HL-60 (cell line): Measurements from ENCODE around the gene OR8D2.
A peak's percentile ranks its signal among the peaks of the same experiment; 100 is the strongest.

Experiments used
- DNase-seq, 2 experiments: peaks; one replicate each; pipeline ENCODE4 v3.0.0-alpha.2; 2010 to 2020; ENCODE audit warnings: low read depth in 1 of 2, low spot score in 1 of 2
- H3K27ac ChIP-seq: fragments of 250-450 bp; sonication (Bioruptor Pico); replicated peaks from 2 replicates; pipeline ENCODE4 v1.5.1; 2020; ENCODE audit warnings: mild to moderate bottlenecking, moderate library complexity
- H3K27me3 ChIP-seq: fragments of 250-450 bp; sonication (Bioruptor Pico); 2 replicates; pipeline ENCODE4 v1.5.1; 2021; ENCODE audit warnings: mild to moderate bottlenecking, moderate library complexity; ENCODE audit not compliant: insufficient read depth, poor library complexity, severe bottlenecking
- H3K4me3 ChIP-seq: replicated peaks from 2 replicates; pipeline ENCODE4 v1.5.1; 2011; ENCODE audit warnings: mild to moderate bottlenecking, control low read depth, low read length; ENCODE audit not compliant: insufficient read depth
- CTCF ChIP-seq: IDR thresholded peaks from one replicate; pipeline ENCODE4 v1.5.1; 2011; ENCODE audit warnings: low read length, control low read depth, inconsistent platforms; ENCODE audit not compliant: insufficient read depth
- GABPA ChIP-seq: IDR thresholded peaks from 2 replicates; pipeline ENCODE4 v1.6.1; 2012; ENCODE audit warnings: low read depth
- POLR2AphosphoS5 ChIP-seq: IDR thresholded peaks from 2 replicates; pipeline ENCODE4 v1.6.1; 2012; ENCODE audit warnings: low read depth
- SPI1 ChIP-seq: IDR thresholded peaks from 2 replicates; pipeline ENCODE4 v1.6.1; 2012; ENCODE audit warnings: low read depth, mild to moderate bottlenecking, borderline replicate concordance
- TF ChIP-seq, protein P1 (sequence below): IDR thresholded peaks from 2 replicates; pipeline ENCODE4 v1.6.1; 2012; ENCODE audit warnings: low read depth; ENCODE audit not compliant: insufficient replicate concordance

Gene OR8D2

GRCh38 chr11:124296016-124296415 is 24.0 kb downstream of the OR8D2 start:
- no peak overlapping the region for H3K4me3 ChIP-seq

DNA sequence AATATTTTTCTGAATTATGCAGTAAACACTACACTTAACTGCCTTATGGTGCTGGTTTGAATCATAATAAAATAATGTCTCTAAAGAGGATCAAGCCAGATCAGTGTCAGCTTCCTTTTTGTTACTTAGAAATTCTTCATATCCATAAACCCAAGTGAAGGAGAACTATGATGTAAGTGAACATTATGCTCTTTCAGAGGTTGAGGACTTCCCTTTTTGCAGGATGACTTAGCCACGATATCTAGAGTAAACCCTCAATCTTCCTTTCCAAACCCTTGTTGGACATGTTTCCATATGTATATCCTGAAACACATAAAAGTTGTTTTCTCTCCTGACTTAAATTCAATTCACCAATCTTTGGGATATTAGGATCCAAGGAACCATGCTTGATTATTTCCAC is 25.3 kb downstream of the OR8D2 start:
- TF ChIP-seq SPI1 (peak; percentile 89), CTCF (no peak), GABPA (no peak), POLR2AphosphoS5 (no peak)
- TF ChIP-seq, protein P1, sequence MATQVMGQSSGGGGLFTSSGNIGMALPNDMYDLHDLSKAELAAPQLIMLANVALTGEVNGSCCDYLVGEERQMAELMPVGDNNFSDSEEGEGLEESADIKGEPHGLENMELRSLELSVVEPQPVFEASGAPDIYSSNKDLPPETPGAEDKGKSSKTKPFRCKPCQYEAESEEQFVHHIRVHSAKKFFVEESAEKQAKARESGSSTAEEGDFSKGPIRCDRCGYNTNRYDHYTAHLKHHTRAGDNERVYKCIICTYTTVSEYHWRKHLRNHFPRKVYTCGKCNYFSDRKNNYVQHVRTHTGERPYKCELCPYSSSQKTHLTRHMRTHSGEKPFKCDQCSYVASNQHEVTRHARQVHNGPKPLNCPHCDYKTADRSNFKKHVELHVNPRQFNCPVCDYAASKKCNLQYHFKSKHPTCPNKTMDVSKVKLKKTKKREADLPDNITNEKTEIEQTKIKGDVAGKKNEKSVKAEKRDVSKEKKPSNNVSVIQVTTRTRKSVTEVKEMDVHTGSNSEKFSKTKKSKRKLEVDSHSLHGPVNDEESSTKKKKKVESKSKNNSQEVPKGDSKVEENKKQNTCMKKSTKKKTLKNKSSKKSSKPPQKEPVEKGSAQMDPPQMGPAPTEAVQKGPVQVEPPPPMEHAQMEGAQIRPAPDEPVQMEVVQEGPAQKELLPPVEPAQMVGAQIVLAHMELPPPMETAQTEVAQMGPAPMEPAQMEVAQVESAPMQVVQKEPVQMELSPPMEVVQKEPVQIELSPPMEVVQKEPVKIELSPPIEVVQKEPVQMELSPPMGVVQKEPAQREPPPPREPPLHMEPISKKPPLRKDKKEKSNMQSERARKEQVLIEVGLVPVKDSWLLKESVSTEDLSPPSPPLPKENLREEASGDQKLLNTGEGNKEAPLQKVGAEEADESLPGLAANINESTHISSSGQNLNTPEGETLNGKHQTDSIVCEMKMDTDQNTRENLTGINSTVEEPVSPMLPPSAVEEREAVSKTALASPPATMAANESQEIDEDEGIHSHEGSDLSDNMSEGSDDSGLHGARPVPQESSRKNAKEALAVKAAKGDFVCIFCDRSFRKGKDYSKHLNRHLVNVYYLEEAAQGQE = no peak
- Histone ChIP-seq H3K27me3 (no peaks in the 10 kb centered on the region), H3K4me3 (no peak overlapping the region), H3K27ac (no peak overlapping the region)
- DNase-seq = peak in 1 of 2 experiments; percentile 11

More at GRCh38 chr11:124296016-124296415, 24.0 kb downstream of the OR8D2 start:
- Histone ChIP-seq H3K27me3 (no peaks in the 10 kb centered on the region), H3K27ac (no peak overlapping the region)
- no peak for DNase-seq
- TF ChIP-seq POLR2AphosphoS5 = no peak
- TF ChIP-seq CTCF = no peak
- TF ChIP-seq SPI1 = no peak
- no peak for TF ChIP-seq GABPA
- TF ChIP-seq, protein P1 = no peak

- no peak overlapping the region for H3K4me3 ChIP-seq
- H3K27me3 ChIP-seq = no peaks in the 10 kb centered on the region
- DNase-seq = no peak
- no peak overlapping the region for H3K27ac ChIP-seq
- TF ChIP-seq GABPA = no peak
- no peak for TF ChIP-seq SPI1
- no peak for TF ChIP-seq POLR2AphosphoS5
- no peak for TF ChIP-seq CTCF
- TF ChIP-seq, protein P1 = no peak
Measured at GRCh38 chr11:124285610-124286344, 34.2 kb downstream of the OR8D2 start.
